Thyroid gland (tissue), 4 donors: ENCODE results near the gene DKKL1.

ENCODE experiments used
- CTCF ChIP-seq, 6 experiments: fragments of 200-600 bp in 3 of 6; fragments of 450-650 bp in 3 of 6; sonication (generic) in 3 of 6; IDR thresholded peaks; one replicate each; pipeline ENCODE4 v1.5.1; 2016 to 2019; ENCODE audit warnings: antibody characterized with exemption in 6 of 6, mild to moderate bottlenecking in 2 of 6, inconsistent platforms in 1 of 6, moderate library complexity in 1 of 6
- POLR2A ChIP-seq, 2 donors: fragments of 450-650 bp; IDR thresholded peaks; one replicate each; pipeline ENCODE4 v1.6.1; 2017; ENCODE audit warnings: antibody characterized with exemption in 2 of 2, mild to moderate bottlenecking in 2 of 2, moderate library complexity in 1 of 2

GRCh38 chr19:49390131-49390928 lies 26.7 kb downstream of the DKKL1 start:
- TF ChIP-seq CTCF (IDR thresholded peaks at IDR 0.05) (no peak), POLR2A (IDR thresholded peaks at IDR 0.05) (no peak)
